Mesenchymal stem cell (in vitro differentiated cells and primary cell): ENCODE data around the gene NRP1.

Source experiments
- DNase-seq: peaks from one replicate; pipeline ENCODE4 v3.0.0-alpha.2; 2013
- H2AFZ ChIP-seq: one replicate; pipeline ENCODE4 v1.6.1; 2013; ENCODE audit warnings: low read depth, mild to moderate bottlenecking, control low read depth, inconsistent platforms, low read length, moderate library complexity
- H2AK5ac ChIP-seq: 2 replicates; pipeline ENCODE4 v1.6.1; 2013; ENCODE audit warnings: low read length, moderate library complexity, mild to moderate bottlenecking, inconsistent platforms; ENCODE audit not compliant: severe bottlenecking
- H2BK120ac ChIP-seq: one replicate; pipeline ENCODE4 v1.6.1; 2013; ENCODE audit warnings: low read depth, mild to moderate bottlenecking, inconsistent platforms, low read length, moderate library complexity
- H2BK12ac ChIP-seq, 2 experiments: one replicate each; pipeline ENCODE4 v1.6.1; 2013; ENCODE audit warnings: inconsistent platforms in 2 of 2, low read length in 2 of 2, mild to moderate bottlenecking in 2 of 2, moderate library complexity in 2 of 2, control low read depth in 1 of 2
- H2BK15ac ChIP-seq: one replicate; pipeline ENCODE4 v1.6.1; 2013; ENCODE audit warnings: mild to moderate bottlenecking, low read depth, inconsistent platforms; ENCODE audit not compliant: poor library complexity, severe bottlenecking
- H2BK5ac ChIP-seq: 2 replicates; pipeline ENCODE4 v1.6.1; 2013; ENCODE audit warnings: low read depth, mild to moderate bottlenecking, low read length, control low read depth, inconsistent platforms; ENCODE audit not compliant: poor library complexity, severe bottlenecking
- H3K14ac ChIP-seq, 2 experiments: one replicate each; pipeline ENCODE4 v1.6.1; 2013; ENCODE audit warnings: inconsistent platforms in 2 of 2, low read length in 2 of 2, control low read depth in 1 of 2, mild to moderate bottlenecking in 1 of 2, moderate library complexity in 1 of 2
- H3K18ac ChIP-seq, 2 experiments: one replicate each; pipeline ENCODE4 v1.6.1; 2013; ENCODE audit warnings: inconsistent platforms in 2 of 2, low read length in 2 of 2, control low read depth in 1 of 2, low read depth in 1 of 2, mild to moderate bottlenecking in 1 of 2
- H3K23ac ChIP-seq, 2 experiments: one replicate each; pipeline ENCODE4 v1.6.1; 2013; ENCODE audit warnings: inconsistent platforms in 2 of 2, low read length in 2 of 2, mild to moderate bottlenecking in 2 of 2, moderate library complexity in 2 of 2, control low read depth in 1 of 2
- H3K27ac ChIP-seq: 2 replicates; pipeline ENCODE4 v1.5.1; 2013; ENCODE audit warnings: mild to moderate bottlenecking, moderate library complexity, low read length, control low read depth, inconsistent platforms; ENCODE audit not compliant: poor library complexity, severe bottlenecking
- H3K27me3 ChIP-seq, 2 experiments: 2 replicates each; pipeline versions ENCODE4 v1.6.1 to v1.7.0; 2013; ENCODE audit warnings: low read length in 2 of 2, mild to moderate bottlenecking in 2 of 2, moderate library complexity in 2 of 2, control low read depth in 1 of 2, inconsistent platforms in 1 of 2; ENCODE audit not compliant: control insufficient read depth in 1 of 2, insufficient read depth in 1 of 2
- H3K36me3 ChIP-seq, 2 experiments: 2 replicates each; pipeline versions ENCODE4 v1.6.1 to v1.7.0; 2013; ENCODE audit warnings: low read length in 2 of 2, control low read depth in 1 of 2, inconsistent platforms in 1 of 2, low read depth in 1 of 2, mild to moderate bottlenecking in 1 of 2; ENCODE audit not compliant: insufficient read depth in 2 of 2, control insufficient read depth in 1 of 2
- H3K4ac ChIP-seq, 2 experiments: one replicate each; pipeline ENCODE4 v1.6.1; 2013; ENCODE audit warnings: inconsistent platforms in 2 of 2, low read length in 2 of 2, mild to moderate bottlenecking in 2 of 2, moderate library complexity in 2 of 2, control low read depth in 1 of 2, low read depth in 1 of 2
- H3K4me1 ChIP-seq: 2 replicates; pipeline ENCODE4 v1.6.1; 2013; ENCODE audit warnings: low read depth, low read length, control low read depth; ENCODE audit not compliant: control insufficient read depth, insufficient read depth
- H3K4me2 ChIP-seq: 2 replicates; pipeline ENCODE4 v1.6.1; 2013; ENCODE audit warnings: low read length, mild to moderate bottlenecking, inconsistent platforms; ENCODE audit not compliant: poor library complexity, severe bottlenecking
- H3K4me3 ChIP-seq, 2 experiments: 2 replicates each; pipeline versions ENCODE4 v1.5.1 to v1.7.0; 2013; ENCODE audit warnings: low read length in 2 of 2, mild to moderate bottlenecking in 2 of 2, control low read depth in 1 of 2, low read depth in 1 of 2; ENCODE audit not compliant: insufficient read depth in 1 of 2
- H3K79me1 ChIP-seq: replicated peaks from 2 replicates; pipeline ENCODE4 v1.6.1; 2013; ENCODE audit warnings: mild to moderate bottlenecking, control low read depth, low read length, inconsistent platforms; ENCODE audit not compliant: poor library complexity, severe bottlenecking
- H3K9ac ChIP-seq: 2 replicates; pipeline ENCODE4 v1.7.0; 2013; ENCODE audit warnings: mild to moderate bottlenecking, low read length, moderate library complexity
- H3K9me3 ChIP-seq: 2 replicates; pipeline ENCODE4 v1.7.0; 2013; ENCODE audit warnings: mild to moderate bottlenecking, low read length; ENCODE audit not compliant: control insufficient read depth
- H4K8ac ChIP-seq: one replicate; pipeline ENCODE4 v1.6.1; 2013; ENCODE audit warnings: inconsistent platforms, mild to moderate bottlenecking, low read length, moderate library complexity
- H4K91ac ChIP-seq: one replicate; pipeline ENCODE4 v1.6.1; 2013; ENCODE audit warnings: mild to moderate bottlenecking, low read length, inconsistent platforms
- WGBS: methylation state at CpG from one replicate; pipeline ENCODE4 v1.1.7; 2013; ENCODE audit warnings: mixed read lengths; 5-methylcytosine and 5-hydroxymethylcytosine counted together

NRP1 gene

GRCh38 chr10:33352175-33352574 lies 17.7 kb upstream of the NRP1 start:
- no peaks in the 10 kb centered on the region for H3K9me3 ChIP-seq
- H3K4me1 ChIP-seq, result no peaks in the 10 kb centered on the region
- no peak overlapping the region for H3K4ac ChIP-seq
- no peak overlapping the region for H2BK15ac ChIP-seq
- H4K91ac ChIP-seq, result no peak overlapping the region
- peak overlapping the region; percentile 15 for H3K9ac ChIP-seq
- no peak overlapping the region for H2AFZ ChIP-seq
- no peak overlapping the region for H3K23ac ChIP-seq
- no peak overlapping the region for H2BK120ac ChIP-seq
- H4K8ac ChIP-seq, result no peak overlapping the region
- WGBS, result no CpG with 5 or more reads among the region's 3 CpGs
- DNase-seq, result peak; percentile 56
- H3K79me1 ChIP-seq, result no peaks in the 10 kb centered on the region
- H2AK5ac ChIP-seq, result no peak overlapping the region
- H3K27ac ChIP-seq, result no peak overlapping the region
- H3K4me2 ChIP-seq, result no peak overlapping the region
- no peak overlapping the region for H2BK12ac ChIP-seq
- H2BK5ac ChIP-seq, result no peak overlapping the region
- no peaks in the 10 kb centered on the region for H3K27me3 ChIP-seq
- peak overlapping the region in 1 of 2 experiments; percentile 46 for H3K4me3 ChIP-seq
- no peak overlapping the region for H3K14ac ChIP-seq
- no peak overlapping the region for H3K18ac ChIP-seq
- no peaks in the 10 kb centered on the region for H3K36me3 ChIP-seq

GRCh38 chr10:33350041-33350440 lies 15.6 kb upstream of the NRP1 start:
- Histone ChIP-seq H2AK5ac (no peak overlapping the region), H3K4me2 (no peak overlapping the region), H3K79me1 (no peaks in the 10 kb centered on the region), H3K4me3 (no peak overlapping the region), H2BK12ac (no peak overlapping the region), H3K14ac (no peak overlapping the region), H3K27ac (no peak overlapping the region), H3K36me3 (no peaks in the 10 kb centered on the region), H2BK120ac (no peak overlapping the region), H4K8ac (no peak overlapping the region), H3K18ac (no peak overlapping the region), H3K27me3 (no peaks in the 10 kb centered on the region), H2BK15ac (no peak overlapping the region), H3K4me1 (no peaks in the 10 kb centered on the region), H3K9me3 (no peaks in the 10 kb centered on the region), H3K23ac (no peak overlapping the region), H2AFZ (no peak overlapping the region), H2BK5ac (no peak overlapping the region), H3K9ac (no peak overlapping the region), H3K4ac (no peak overlapping the region), H4K91ac (no peak overlapping the region)
- WGBS, result no CpG with 5 or more reads among the region's 2 CpGs
- no peak for DNase-seq

GRCh38 chr10:33349268-33349667 lies 14.8 kb upstream of the NRP1 start:
- no peak overlapping the region for H3K18ac ChIP-seq
- H3K27me3 ChIP-seq, result no peaks in the 10 kb centered on the region
- no peaks in the 10 kb centered on the region for H3K4me1 ChIP-seq
- no peak overlapping the region for H3K27ac ChIP-seq
- no peak overlapping the region for H4K91ac ChIP-seq
- H2AK5ac ChIP-seq, result no peak overlapping the region
- H3K23ac ChIP-seq, result no peak overlapping the region
- H3K9me3 ChIP-seq, result peaks cover 5% of the 10 kb centered on the region
- no peak overlapping the region for H3K4ac ChIP-seq
- no peak overlapping the region for H2BK12ac ChIP-seq
- no peaks in the 10 kb centered on the region for H3K79me1 ChIP-seq
- no peaks in the 10 kb centered on the region for H3K36me3 ChIP-seq
- no peak overlapping the region for H2BK5ac ChIP-seq
- H2BK120ac ChIP-seq, result no peak overlapping the region
- no peak overlapping the region for H3K4me2 ChIP-seq
- H2AFZ ChIP-seq, result no peak overlapping the region
- no peak overlapping the region for H3K9ac ChIP-seq
- H3K14ac ChIP-seq, result no peak overlapping the region
- no peak overlapping the region for H3K4me3 ChIP-seq
- no peak overlapping the region for H2BK15ac ChIP-seq
- H4K8ac ChIP-seq, result no peak overlapping the region
- DNase-seq, result no peak

- peak overlapping the region; percentile 58 for H3K9ac ChIP-seq
- H2BK15ac ChIP-seq, result no peak overlapping the region
- WGBS, result no CpG with 5 or more reads among the region's 2 CpGs
Measured at GRCh38 chr10:33347211-33347610, 12.7 kb upstream of the NRP1 start.

More at GRCh38 chr10:33347211-33347610, 12.7 kb upstream of the NRP1 start:
- Histone ChIP-seq H3K27me3 (no peaks in the 10 kb centered on the region), H2BK120ac (no peak overlapping the region), H3K18ac (no peak overlapping the region), H2AFZ (no peak overlapping the region), H2BK12ac (no peak overlapping the region), H3K23ac (no peak overlapping the region), H4K8ac (no peak overlapping the region), H2AK5ac (no peak overlapping the region), H2BK5ac (no peak overlapping the region), H3K4me3 (no peak overlapping the region), H3K14ac (no peak overlapping the region), H3K79me1 (no peaks in the 10 kb centered on the region), H3K27ac (no peak overlapping the region), H3K9me3 (peaks cover 5% of the 10 kb centered on the region), H3K4ac (no peak overlapping the region), H3K4me1 (peaks cover 1% of the 10 kb centered on the region), H3K36me3 (no peaks in the 10 kb centered on the region), H4K91ac (no peak overlapping the region), H3K4me2 (no peak overlapping the region)
- peak; percentile 33 for DNase-seq
